ENCODE data around the gene CDKN1C.

Gene CDKN1C

DNA sequence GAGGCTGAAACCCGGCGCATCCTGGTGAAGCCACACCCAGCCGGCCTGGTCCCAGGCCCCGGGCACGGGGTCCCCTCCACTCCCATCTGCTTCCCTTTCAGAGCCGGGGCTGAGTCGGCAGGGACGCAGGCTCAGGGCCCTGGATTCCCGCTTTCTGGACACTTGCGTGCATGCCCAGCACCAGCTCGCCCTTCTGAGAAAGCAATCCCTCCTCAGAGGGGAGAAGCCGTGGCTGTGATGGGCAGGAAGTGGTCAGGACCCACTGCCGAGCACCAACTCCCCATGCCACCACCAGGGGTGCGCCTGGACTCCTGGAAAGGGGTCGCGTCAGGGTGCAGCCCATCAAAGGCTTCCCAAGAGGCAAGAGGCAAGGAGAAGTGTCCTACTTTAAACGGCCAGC, 15.1 kb downstream of the CDKN1C start:
- DNase-seq = no peak

DNA sequence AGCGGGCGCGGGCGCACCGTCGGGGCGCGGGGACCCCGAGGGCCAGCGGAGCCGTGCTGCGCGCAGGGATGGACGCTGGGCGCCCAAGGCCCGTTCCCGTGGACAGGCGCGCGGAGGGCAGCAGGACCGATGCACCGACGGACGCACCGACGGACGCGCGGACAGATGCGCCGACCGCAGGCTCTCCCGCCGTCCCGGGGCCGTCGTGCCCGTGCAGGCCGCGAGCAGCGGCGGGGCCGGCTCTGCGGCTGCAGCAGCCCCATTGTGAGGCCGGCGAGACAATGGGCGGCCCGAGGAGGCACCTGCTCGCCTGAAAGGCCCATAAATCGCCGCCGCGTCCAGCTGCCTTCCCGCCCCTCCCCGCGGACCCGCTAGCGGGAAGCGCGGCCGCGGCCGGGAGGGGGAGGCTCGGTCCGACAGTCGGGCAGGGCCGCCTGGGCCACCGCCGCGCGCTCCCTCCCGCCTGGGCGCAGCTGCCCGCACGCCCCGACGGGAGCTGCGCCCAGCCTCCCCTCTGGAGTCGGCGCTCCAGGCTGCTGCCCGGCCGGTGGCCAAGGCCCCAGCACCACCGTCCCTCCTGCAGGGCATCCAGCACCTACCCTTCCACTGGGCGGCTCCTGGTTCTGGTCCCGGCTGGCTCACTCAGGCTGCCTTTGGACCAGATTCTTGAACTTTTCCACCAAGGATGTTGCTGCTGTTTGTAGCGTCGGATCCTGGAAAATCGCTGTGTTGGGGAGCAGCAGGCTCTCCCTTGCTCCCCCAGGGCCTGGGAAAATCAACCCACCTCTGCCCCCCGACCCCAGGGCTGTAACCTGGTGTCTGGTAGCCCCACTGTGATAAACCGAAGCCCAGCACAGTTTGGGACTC, 15.8 kb downstream of the CDKN1C start:
- DNase-seq = peak in 20 of 56 donors; percentile 25 to 70 (median 48)

DNA sequence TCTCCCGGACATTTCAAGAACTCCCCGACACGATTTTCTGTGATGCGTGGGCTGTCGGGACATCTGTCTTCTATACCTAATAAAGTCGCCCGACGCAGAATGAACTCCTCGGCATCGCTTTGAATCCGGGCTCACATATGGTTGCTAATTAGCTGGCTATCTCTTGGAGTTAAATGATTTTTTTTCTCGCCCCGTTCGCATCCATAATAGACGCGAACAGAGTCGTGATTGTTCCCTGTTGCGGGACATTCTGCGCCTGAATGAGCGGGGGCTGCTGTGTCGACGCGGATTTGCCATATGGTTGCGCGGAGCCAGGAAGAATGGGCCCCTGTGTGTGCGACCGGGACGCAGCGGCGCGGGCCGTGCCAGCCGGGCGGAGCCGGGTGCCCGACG, 16.4 kb downstream of the CDKN1C start:
- DNase-seq = peak in 51 of 56 donors; percentile 25 to 86 (median 64)

GRCh38 chr11:2868506-2869133, 17.0 kb downstream of the CDKN1C start:
- DNase-seq = peak in 15 of 56 donors; percentile 31 to 66 (median 50)

DNA sequence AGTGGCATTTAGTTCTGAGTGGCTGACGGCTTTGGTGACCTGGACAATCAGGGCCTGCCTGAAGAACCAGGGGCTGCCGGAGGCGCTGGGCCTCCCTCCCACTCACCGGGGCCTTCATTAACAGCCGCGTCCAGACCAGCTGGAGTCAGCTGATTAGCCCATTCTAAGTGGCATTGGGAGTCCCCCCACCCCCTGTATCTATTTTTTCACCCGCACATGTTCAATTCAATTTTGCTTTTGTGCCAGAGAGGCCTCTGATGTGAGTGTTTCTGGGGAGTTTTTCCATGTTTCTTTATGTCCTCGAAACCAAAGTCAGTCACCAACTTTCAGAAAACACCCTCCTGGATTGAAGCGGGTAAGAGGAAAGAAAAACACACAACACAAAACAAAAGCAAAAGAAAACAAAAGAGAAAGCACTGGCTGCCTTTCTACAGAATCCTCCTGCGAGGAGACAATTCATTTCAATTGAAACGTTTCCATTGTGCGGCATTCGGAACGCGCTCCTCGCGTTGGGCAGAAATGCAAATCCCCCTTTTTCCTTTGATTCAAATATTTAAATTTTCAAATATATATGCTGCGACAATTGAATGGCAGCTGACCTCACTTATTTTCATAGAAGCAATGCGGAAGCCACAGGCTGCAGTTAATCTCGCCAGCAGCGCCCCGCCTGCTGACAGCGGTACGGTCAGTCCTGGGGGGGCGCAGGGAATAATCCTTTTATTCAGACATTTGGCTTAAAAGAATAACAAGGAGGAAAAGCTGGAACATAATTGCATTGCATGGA, 17.7 kb downstream of the CDKN1C start:
- DNase-seq = peak in 8 of 56 donors; percentile 30 to 55 (median 42)

DNA sequence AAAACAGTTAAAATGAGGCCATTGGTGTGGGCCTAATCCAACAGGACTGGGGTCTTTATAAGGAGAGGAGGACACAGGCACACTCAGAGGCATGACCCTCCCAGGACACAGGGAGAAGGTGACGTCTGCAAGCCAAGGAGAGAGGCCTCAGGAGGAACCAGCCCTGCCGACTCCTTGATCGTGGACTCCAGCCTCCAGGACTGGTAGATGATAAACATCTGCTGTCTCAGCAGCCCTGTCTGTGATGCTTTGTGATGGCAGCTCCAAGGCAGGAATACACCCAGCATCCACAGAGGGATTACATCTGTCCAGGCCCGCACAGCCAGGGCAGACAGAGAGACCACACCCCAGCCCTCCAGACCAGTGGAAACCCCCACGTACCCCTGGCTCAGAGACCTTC, 18.4 kb downstream of the CDKN1C start:
- DNase-seq = peak in 1 of 56 donors; percentile 19

GRCh38 chr11:2865922-2866577, 19.5 kb downstream of the CDKN1C start:
- no peak for DNase-seq

DNA sequence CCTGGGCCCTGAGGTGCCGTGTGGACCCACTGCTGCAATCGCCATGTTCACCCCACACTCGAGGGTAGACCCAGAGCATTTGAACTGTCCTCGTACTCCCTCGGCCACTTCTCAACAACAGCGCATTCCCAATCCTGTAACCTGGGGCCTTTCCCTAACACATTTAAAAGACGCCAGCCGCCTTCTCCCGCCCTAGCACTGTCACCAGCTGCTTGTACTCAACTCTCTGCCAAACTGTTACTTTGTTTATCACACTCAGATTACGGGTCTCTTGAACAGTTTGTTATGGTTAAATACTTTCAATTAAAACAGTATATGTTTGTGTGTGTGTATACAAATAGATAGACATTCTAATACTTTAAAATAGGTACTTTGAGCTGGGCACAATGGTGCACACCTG, 20.7 kb downstream of the CDKN1C start:
- peak in 1 of 56 donors; percentile 26 for DNase-seq

DNA sequence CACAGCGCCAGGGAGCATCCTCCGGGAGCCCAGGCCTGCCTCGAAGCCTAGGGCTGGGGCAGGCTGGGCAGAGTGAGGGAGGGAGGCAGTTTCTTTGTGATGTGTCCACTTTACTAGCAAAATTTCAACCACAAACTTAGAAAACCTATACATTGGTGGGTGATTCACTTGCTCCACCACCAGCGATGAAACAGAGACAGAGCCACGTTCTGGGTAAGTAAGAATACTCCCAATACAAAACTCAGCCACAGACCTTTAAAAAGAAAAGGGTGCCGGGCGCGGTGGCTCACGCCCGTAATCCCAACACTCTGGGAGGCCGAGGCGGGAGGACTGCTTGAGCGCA, 22.3 kb downstream of the CDKN1C start:
- DNase-seq = no peak

- peak in 1 of 56 donors; percentile 40 for DNase-seq
Observed at GRCh38 chr11:2862395-2863275, 22.9 kb downstream of the CDKN1C start.

- DNase-seq = no peak
Observed at GRCh38 chr11:2860636-2861035, 24.9 kb downstream of the CDKN1C start.

DNA sequence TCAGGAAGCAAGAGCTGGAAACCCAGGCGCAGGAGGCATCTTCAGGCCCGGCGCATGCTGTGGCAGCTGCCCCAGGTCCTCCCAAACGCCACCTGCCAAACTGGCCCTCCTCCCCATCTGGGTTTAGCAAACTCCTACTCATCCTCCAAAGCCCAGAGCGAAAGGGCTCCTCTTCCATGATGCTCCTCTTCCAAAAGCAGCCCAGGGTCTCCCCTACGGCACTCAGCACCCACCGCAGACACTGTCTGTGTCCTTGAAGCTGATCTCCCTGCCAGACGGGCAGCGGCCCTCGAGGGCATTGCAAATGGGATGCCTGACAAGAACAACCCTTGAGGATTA, 25.9 kb downstream of the CDKN1C start:
- DNase-seq = no peak

- DNase-seq = no peak
Observed at GRCh38 chr11:2858995-2859698, 26.4 kb downstream of the CDKN1C start.

DNA sequence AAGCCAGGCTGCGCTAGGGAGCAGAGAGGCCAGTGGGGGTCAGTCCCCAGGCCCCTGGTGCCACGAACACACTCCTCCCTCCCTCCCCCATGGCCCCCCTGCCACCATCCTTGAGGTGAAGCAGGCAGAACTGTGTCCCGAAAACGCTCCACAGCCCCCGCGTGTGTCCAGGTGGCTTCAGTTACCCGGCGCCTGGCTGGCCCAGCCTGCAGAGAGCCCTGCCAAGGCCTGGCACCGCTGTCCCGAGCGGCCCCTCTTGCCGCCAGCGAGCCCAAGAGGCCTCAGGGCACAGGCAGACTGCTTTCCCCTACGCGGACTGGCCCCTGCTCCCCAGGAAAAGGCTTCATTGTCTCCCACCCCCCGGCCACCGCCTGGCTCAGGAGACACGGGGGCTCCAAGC, 27.7 kb downstream of the CDKN1C start:
- peak in 3 of 56 donors; percentile 24 to 40 (median 35) for DNase-seq

DNA sequence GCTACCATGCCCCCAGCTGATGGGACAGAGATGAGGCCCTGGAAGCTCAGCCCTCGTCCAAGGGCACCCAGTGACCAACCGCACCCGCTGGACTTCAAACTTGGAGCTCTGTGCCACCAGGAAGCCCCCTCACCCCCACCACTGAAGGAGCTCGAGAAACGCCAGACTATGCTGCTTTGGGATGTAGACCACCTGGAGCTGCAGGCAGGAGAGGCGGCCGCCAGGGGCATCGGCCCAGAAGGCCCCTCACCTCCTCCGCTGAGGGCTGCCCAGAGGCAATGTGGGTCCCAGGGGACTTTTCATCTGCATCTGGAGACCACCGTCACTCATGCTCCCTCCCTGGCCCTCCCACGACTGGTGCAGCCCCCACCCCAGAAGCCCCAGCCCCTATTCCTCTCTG, 28.3 kb downstream of the CDKN1C start:
- DNase-seq = no peak

GRCh38 chr11:2855162-2855561, 30.4 kb downstream of the CDKN1C start:
- no peak for DNase-seq

DNA sequence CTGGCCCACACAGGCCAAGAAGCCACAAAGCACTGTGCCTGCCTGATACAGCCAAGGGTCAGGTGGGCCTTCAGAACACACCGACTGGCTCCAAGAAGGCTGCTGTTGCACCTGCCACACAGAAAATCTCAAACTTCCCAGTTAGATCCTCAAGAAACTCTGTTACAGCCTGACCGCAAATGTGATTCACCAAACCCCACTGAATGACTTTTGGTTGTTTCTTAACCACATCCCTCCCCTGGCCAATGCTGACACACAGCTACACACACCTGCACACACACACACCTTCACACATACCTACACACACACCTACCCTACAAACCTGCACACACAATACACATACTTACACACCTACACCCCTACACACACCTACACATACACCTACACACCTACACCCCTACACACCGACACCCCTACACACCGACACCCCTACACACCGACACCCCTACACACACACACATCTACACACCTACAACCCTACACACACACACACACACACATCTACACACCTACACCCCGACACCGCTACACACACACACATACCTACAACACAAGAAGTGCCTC, 31.5 kb downstream of the CDKN1C start:
- no peak for DNase-seq

DNA sequence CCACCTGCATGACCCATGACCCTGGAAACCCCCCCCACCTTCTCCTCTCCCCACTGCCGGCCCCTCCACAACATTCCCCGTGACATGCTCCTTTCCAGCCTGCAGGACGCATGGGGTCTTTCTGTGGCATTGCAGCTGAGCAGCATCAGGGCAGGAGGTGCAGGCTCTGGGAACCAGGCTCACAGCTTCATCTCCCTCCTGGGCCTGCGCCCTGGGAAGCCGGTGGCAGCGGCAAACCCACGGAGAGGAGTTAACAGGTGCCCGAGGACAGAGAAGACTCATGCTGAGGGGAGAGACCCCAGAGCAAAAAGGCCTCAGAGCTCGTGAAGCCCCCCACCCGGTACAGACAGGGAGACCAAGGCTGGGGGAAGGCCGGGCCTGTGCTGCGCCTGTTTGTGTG, 32.2 kb downstream of the CDKN1C start:
- DNase-seq = no peak

GRCh38 chr11:2849994-2850770, 35.4 kb downstream of the CDKN1C start:
- DNase-seq = peak in 1 of 56 donors; percentile 32

Data from amygdala (tissue), 56 donors.